ENCODE measurements around the gene ATOH1. TPM values are rescaled to one million over a fixed set of nuclear protein-coding genes. Genes with fewer than 3 reads are reported as not detected.

ATOH1 gene
- total and polyA plus RNA-seq, 2 of the 4 experiments (the other 2 are of a cell fraction): not detected

DNA sequence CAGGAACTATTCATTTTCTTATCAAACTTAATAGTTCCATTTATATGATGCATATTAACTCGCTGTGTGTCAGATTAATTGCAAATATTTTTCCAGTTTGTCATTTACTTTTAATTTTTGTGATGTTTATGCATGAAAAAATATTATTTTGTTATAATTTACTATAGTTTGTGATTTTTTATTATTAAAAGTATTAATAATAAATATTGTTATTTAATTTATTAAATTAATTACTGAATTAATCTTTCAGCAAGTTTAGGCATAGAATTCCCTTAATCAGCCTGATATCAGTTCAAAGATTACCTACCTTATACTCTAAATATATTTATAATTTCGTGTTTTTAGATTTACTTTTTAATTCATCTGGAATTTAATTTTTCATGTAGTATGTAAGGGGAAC is 15.5 kb upstream of the ATOH1 start:
- Histone ChIP-seq H3K56ac (ENCODE audit: extremely low read depth, insufficient read depth, low read length) (no peak overlapping the region), H2BK15ac (ENCODE audit: low read depth, low read length) (no peak overlapping the region), H3K4me1 (ENCODE audit: control insufficient read depth, insufficient read depth, low read length) (no peaks in the 10 kb centered on the region), H3K27ac (ENCODE audit: insufficient read depth, low read length) (no peak overlapping the region), H2BK20ac (ENCODE audit: low read depth, low read length) (no peak overlapping the region), H2BK120ac (ENCODE audit: low read depth, low read length) (no peak overlapping the region), H4K8ac (ENCODE audit: low read depth in 2 of 2, low read length in 2 of 2) (no peak overlapping the region), H3K79me1 (ENCODE audit: low read depth in 1 of 2, low read length in 2 of 2) (no peaks in the 10 kb centered on the region), H3K14ac (replicated peaks; ENCODE audit: low read depth, low read length) (no peak overlapping the region), H4K20me1 (ENCODE audit: insufficient read depth, low read length) (no peaks in the 10 kb centered on the region), H3K4ac (ENCODE audit: low read depth, low read length) (no peak overlapping the region), H4K5ac (ENCODE audit: low read depth, low read length) (no peak overlapping the region), H2AK9ac (replicated peaks; ENCODE audit: low read depth, low read length, poor library complexity) (no peak overlapping the region), H3K4me2 (ENCODE audit: low read depth, low read length) (no peak overlapping the region), H3K9ac (ENCODE audit: low read depth, low read length) (no peak overlapping the region), H3K4me3 (ENCODE audit: insufficient read depth, low read depth, low read length) (no peak overlapping the region), H2AFZ (replicated peaks; ENCODE audit: low read length, poor library complexity) (no peak overlapping the region), H4K91ac (ENCODE audit: insufficient read depth, low read depth, low read length) (no peak overlapping the region), H3K23ac (ENCODE audit: low read depth, low read length) (no peak overlapping the region), H3K9me1 (ENCODE audit: insufficient read depth, low read length) (no peaks in the 10 kb centered on the region), H2AK5ac (ENCODE audit: low read depth, low read length) (no peak overlapping the region), H3K27me3 (ENCODE audit: control insufficient read depth, insufficient read depth, low read length) (no peaks in the 10 kb centered on the region), H3K9me3 (ENCODE audit: control insufficient read depth, insufficient read depth, low read length) (no peaks in the 10 kb centered on the region), H3K36me3 (ENCODE audit: control insufficient read depth, insufficient read depth, low read length) (no peaks in the 10 kb centered on the region), H3K18ac (ENCODE audit: low read depth, low read length) (no peak overlapping the region), H2BK5ac (ENCODE audit: low read depth, low read length, poor library complexity, severe bottlenecking) (no peak overlapping the region)
- dilution Hi-C loops (cut with HindIII; ENCODE audit: low sequenced_read_pairs, unreplicated experiment): no loop called here
- no peak for TF ChIP-seq RCOR1 (IDR thresholded peaks at IDR 0.05; ENCODE audit: insufficient replicate concordance, low read length)
- no peak for TF ChIP-seq CHD1 (IDR thresholded peaks at IDR 0.05; ENCODE audit: low read depth, low read length)
- TF ChIP-seq NFE2L2 (IDR thresholded peaks at IDR 0.05; ENCODE audit: low read depth, low read length): no peak
- no peak for TF ChIP-seq RFX5 (IDR thresholded peaks at IDR 0.05; ENCODE audit: low read depth, low read length)
- TF ChIP-seq, protein P1, sequence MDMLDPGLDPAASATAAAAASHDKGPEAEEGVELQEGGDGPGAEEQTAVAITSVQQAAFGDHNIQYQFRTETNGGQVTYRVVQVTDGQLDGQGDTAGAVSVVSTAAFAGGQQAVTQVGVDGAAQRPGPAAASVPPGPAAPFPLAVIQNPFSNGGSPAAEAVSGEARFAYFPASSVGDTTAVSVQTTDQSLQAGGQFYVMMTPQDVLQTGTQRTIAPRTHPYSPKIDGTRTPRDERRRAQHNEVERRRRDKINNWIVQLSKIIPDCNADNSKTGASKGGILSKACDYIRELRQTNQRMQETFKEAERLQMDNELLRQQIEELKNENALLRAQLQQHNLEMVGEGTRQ (IDR thresholded peaks at IDR 0.05; ENCODE audit: low read depth, low read length): no peak
- no peak for TF ChIP-seq CTCF (conservative IDR thresholded peaks at IDR 0.05; ENCODE audit: low read depth, low read length)
- no peak for TF ChIP-seq MAFK (IDR thresholded peaks at IDR 0.05; ENCODE audit: low read depth, low read length)
- no peak for TF ChIP-seq MXI1 (IDR thresholded peaks at IDR 0.05; ENCODE audit: borderline replicate concordance, low read depth, low read length)
- no peak for TF ChIP-seq RAD21 (IDR thresholded peaks at IDR 0.05; ENCODE audit: low read length)
- no peak for TF ChIP-seq SMC3 (IDR thresholded peaks at IDR 0.05; ENCODE audit: low read depth, low read length)
- WGBS, 2 experiments (ENCODE audit: extremely low coverage in 2 of 2, insufficient read length in 1 of 2): no CpG with 5 or more reads among the region's 2 CpGs
- in situ Hi-C loops (cut with MboI; ENCODE audit: low sequenced_read_pairs): loop anchor here (25.0 kb wide), 1 partner anchor 774 kb away; no protein-coding TSS in a partner anchor
- ATAC-seq (ENCODE audit: low read depth) (no peak), DNase-seq (no peak)
- POLR2A ChIA-PET (ENCODE audit: unreplicated experiment): no interaction called here
- no TSS peak for BruUV-seq (replicated peaks)
- intact Hi-C loops (cut with micrococcal nuclease): no loop called here
- CTCF ChIA-PET: no interaction called here

Data from IMR-90 (cell line).